OCI-LY3 (cell line): ENCODE results near the gene SERPINE2.
A peak's percentile ranks its signal among the peaks of the same experiment; 100 is the strongest.
"Not testable (repeated sequence)": the region's sequence is repeated elsewhere in the genome, so short reads cannot be mapped to it uniquely, and the experiment has no call there.

Source experiments
- H2AFZ ChIP-seq: fragments of 200-600, 300-600 bp; shearing (Covaris generic); 2 replicates; pipeline ENCODE4 v1.6.0; 2014; ENCODE audit warnings: antibody characterized with exemption, low read depth, low read length
- H3K27ac ChIP-seq: fragments of 200-600, 300-600 bp; sonication (generic); 2 replicates; pipeline ENCODE4 v1.5.1; 2014; ENCODE audit warnings: mild to moderate bottlenecking, low read length, moderate library complexity, mixed read lengths
- H3K27me3 ChIP-seq: fragments of 200-600, 300-600 bp; sonication (generic); 2 replicates; pipeline ENCODE4 v1.6.1; 2014; ENCODE audit warnings: low read depth, low read length, mixed read lengths
- H3K36me3 ChIP-seq: fragments of 200-600, 300-600 bp; sonication (generic); replicated peaks from 2 replicates; pipeline ENCODE3; 2014; ENCODE audit warnings: low read depth, low read length, mixed read lengths
- H3K4me1 ChIP-seq: fragments of 300-600, 200-600 bp; sonication (generic); 2 replicates; pipeline ENCODE4 v1.6.1; 2014; ENCODE audit warnings: low read length, mixed read lengths
- H3K4me2 ChIP-seq: fragments of 200-600, 300-600 bp; sonication (generic); 2 replicates; pipeline ENCODE4 v1.6.1; 2014; ENCODE audit warnings: low read length, mixed read lengths
- H3K4me3 ChIP-seq: fragments of 300-600, 200-600 bp; sonication (generic); 2 replicates; pipeline ENCODE4 v1.5.1; 2014; ENCODE audit warnings: antibody characterized with exemption, mild to moderate bottlenecking, low read length, moderate library complexity
- H3K79me2 ChIP-seq: fragments of 300-600, 200-600 bp; shearing (Covaris generic); 2 replicates; pipeline ENCODE4 v1.6.1; 2014; ENCODE audit warnings: mild to moderate bottlenecking, low read length, mixed read lengths
- H3K9ac ChIP-seq: fragments of 300-600, 200-600 bp; shearing (Covaris generic); 2 replicates; pipeline ENCODE4 v1.6.0; 2014; ENCODE audit warnings: mild to moderate bottlenecking, low read length, moderate library complexity
- H3K9me3 ChIP-seq: fragments of 200-600, 300-600 bp; shearing (Covaris generic); 2 replicates; pipeline ENCODE4 v1.6.1; 2014; ENCODE audit warnings: low read length, mixed read lengths; ENCODE audit not compliant: insufficient read depth
- H4K20me1 ChIP-seq: fragments of 200-600, 300-600 bp; sonication (generic); 2 replicates; pipeline ENCODE4 v1.6.1; 2016; ENCODE audit warnings: low read length, mixed read lengths; ENCODE audit not compliant: insufficient read depth
- EZH2phosphoT487 ChIP-seq: fragments of 200-600 bp; shearing (Covaris generic); IDR thresholded peaks from 2 replicates; pipeline ENCODE4 v1.6.1; 2018; ENCODE audit warnings: antibody characterized with exemption, mixed run types, low read depth
- TF ChIP-seq, protein P1 (sequence below): fragments of 200-600, 300-600 bp; sonication (generic); IDR thresholded peaks from 2 replicates; pipeline ENCODE4 v1.5.1; 2014; ENCODE audit warnings: antibody characterized with exemption, low read length, low read depth

SERPINE2 gene

DNA sequence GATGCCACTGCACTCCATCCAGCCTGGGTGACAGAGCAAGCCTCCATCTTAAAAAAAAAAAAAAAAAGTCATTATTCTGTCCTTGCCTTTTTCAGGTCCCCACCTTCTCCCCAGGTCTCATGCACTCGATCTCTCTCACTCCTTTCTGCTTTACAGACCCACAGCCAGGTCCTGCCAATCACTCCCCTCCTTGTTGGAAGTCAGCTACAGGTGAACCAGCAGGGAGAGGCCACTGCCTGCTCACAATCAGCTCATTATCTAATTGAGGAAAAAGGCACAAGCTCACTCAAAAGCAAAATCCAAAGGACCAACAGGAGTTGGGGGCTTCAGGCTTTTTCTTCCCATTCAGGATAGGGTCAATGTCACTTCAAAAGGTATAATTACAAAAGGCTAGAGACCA, 96.0 kb downstream of the SERPINE2 start:
- peaks cover 8% of the 10 kb centered on the region for H4K20me1 ChIP-seq
- no peak overlapping the region for H3K27ac ChIP-seq
- TF ChIP-seq EZH2phosphoT487 = no peak
- peak overlapping the region; percentile 79 for H3K4me2 ChIP-seq
- no peaks in the 10 kb centered on the region; the same call in 1 of the 2 replicates for H3K9me3 ChIP-seq
- H3K36me3 ChIP-seq = peaks cover 19% of the 10 kb centered on the region
- H2AFZ ChIP-seq = no peak overlapping the region
- H3K27me3 ChIP-seq = no peaks in the 10 kb centered on the region
- no peak overlapping the region for H3K4me3 ChIP-seq
- peaks cover 27% of the 10 kb centered on the region for H3K4me1 ChIP-seq
- H3K79me2 ChIP-seq = peaks cover 55% of the 10 kb centered on the region
- H3K9ac ChIP-seq = no peak overlapping the region

DNA sequence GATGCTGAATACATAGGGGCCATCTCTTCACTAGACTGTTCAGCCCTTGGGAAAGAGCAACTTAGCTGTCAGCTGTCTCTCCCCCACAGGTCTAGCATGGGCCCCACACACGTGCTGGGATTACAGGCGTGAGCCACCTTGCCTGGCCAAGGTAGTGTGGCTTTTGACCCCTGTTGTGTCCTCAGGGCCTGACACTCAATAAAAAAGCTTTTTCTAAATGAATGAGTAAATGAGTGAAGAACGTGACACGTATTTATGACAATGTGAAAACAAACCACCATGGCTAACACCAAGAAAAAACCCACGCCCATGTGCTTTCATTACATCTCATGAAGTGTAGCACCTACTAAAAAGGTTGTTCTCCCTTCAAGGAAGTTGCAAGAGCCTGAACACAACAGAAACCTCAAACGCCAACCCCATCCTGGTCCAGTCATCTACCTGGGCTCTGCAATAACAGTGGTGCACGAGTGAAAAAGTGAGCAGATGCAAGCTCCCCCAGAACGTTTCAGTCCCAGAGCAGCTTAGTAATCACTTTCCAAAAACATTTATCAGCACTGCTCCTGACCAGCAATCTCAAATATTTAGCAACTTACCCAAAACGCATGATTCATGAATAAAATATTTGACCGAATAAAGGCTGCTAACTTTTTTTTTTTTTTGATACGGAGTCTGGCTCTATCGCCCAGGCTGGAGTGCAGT, 97.4 kb downstream of the SERPINE2 start:
- Histone ChIP-seq H3K27me3 (no peaks in the 10 kb centered on the region), H3K79me2 (peaks cover 65% of the 10 kb centered on the region), H3K4me3 (no peak overlapping the region), H3K4me2 (no peak overlapping the region), H4K20me1 (peaks cover 8% of the 10 kb centered on the region), H3K36me3 (peaks cover 23% of the 10 kb centered on the region), H3K27ac (no peak overlapping the region), H3K9me3 (no peaks in the 10 kb centered on the region; the same call in 1 of the 2 replicates), H3K9ac (no peak overlapping the region), H2AFZ (no peak overlapping the region), H3K4me1 (peaks cover 41% of the 10 kb centered on the region)
- TF ChIP-seq, protein P1, sequence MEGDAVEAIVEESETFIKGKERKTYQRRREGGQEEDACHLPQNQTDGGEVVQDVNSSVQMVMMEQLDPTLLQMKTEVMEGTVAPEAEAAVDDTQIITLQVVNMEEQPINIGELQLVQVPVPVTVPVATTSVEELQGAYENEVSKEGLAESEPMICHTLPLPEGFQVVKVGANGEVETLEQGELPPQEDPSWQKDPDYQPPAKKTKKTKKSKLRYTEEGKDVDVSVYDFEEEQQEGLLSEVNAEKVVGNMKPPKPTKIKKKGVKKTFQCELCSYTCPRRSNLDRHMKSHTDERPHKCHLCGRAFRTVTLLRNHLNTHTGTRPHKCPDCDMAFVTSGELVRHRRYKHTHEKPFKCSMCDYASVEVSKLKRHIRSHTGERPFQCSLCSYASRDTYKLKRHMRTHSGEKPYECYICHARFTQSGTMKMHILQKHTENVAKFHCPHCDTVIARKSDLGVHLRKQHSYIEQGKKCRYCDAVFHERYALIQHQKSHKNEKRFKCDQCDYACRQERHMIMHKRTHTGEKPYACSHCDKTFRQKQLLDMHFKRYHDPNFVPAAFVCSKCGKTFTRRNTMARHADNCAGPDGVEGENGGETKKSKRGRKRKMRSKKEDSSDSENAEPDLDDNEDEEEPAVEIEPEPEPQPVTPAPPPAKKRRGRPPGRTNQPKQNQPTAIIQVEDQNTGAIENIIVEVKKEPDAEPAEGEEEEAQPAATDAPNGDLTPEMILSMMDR = no peak
- TF ChIP-seq EZH2phosphoT487 = no peak

DNA sequence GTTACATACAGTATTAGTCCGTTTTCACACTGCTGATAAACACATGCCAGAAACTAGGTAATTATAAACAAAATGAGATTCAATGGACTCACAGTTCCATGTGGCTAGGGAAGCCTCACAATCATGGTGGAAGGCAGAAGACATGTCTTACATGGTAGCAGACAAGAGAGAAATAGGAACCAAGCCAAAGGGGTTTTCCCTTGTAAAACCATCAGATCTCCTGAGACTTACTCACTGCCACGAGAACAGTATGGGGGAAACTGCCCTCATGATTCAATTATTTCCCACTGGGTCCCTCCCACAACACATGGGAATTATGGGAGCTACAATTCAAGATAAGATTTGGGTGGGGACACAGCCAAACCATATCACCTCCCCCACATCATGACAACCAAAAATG, 99.6 kb downstream of the SERPINE2 start:
- H3K27ac ChIP-seq = peak overlapping the region; percentile 63
- H3K4me2 ChIP-seq = peak overlapping the region; percentile 30; the same call in 1 of the 2 replicates
- H3K79me2 ChIP-seq = peaks cover 77% of the 10 kb centered on the region
- H2AFZ ChIP-seq, H3K9ac ChIP-seq, H3K27me3 ChIP-seq, H3K9me3 ChIP-seq: not testable (repeated sequence)
- H3K4me3 ChIP-seq = peak overlapping the region; percentile 24; the same call in 1 of the 2 replicates
- H3K4me1 ChIP-seq = peaks cover 42% of the 10 kb centered on the region
- peaks cover 17% of the 10 kb centered on the region for H4K20me1 ChIP-seq
- H3K36me3 ChIP-seq = peaks cover 23% of the 10 kb centered on the region

DNA sequence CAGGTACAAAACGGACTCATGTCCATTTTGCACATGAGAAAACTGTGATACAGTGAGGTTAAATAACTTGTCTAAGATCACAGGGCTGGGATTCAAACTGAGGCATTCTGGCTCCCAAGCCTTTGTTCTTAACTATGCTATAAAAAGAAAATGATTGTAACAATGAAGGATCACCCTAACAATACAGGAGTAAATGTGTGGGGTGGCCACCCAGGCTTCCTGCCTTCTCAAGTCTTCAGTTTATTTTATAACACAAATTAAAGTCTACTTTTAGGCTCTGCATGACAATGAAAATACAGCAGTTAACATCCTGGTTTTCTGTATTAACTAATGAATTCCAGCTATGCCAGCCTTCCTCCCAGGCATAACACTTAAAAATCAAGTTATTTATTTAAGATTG, 101.6 kb downstream of the SERPINE2 start:
- Histone ChIP-seq H2AFZ (no peak overlapping the region), H3K4me2 (peak overlapping the region; percentile 19), H3K27me3 (no peaks in the 10 kb centered on the region), H3K4me1 (peaks cover 37% of the 10 kb centered on the region), H3K9ac (no peak overlapping the region), H3K27ac (no peak overlapping the region), H3K4me3 (no peak overlapping the region), H3K9me3 (no peaks in the 10 kb centered on the region; the same call in 1 of the 2 replicates), H4K20me1 (peaks cover 9% of the 10 kb centered on the region), H3K36me3 (peaks cover 23% of the 10 kb centered on the region), H3K79me2 (peaks cover 65% of the 10 kb centered on the region)
- no peak for TF ChIP-seq EZH2phosphoT487
- TF ChIP-seq, protein P1 = no peak

DNA sequence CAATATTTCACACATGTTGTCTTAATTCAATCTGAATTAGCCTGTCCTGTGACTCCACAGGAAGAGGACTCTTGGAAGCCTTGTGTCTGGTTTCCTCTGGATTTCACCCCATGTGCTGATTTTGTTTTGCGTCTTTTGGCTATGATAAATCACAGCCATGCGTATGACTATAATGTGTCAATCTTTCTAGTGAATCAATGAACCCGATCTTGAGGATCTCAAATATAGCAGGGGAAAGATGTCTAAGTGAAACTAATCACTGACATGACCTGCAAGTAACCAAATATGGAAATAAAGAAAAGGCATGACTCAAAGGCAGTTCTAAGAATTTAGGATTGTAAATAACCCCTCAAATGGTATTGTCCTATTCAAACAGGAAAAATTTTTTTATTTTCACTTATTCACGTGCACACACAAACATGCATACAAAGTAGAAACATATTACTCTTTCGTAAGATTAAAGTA, 102.2 kb downstream of the SERPINE2 start:
- H4K20me1 ChIP-seq = peaks cover 9% of the 10 kb centered on the region
- H3K4me3 ChIP-seq = no peak overlapping the region
- H3K27me3 ChIP-seq = no peaks in the 10 kb centered on the region
- H3K9me3 ChIP-seq = no peaks in the 10 kb centered on the region; the same call in 1 of the 2 replicates
- H3K36me3 ChIP-seq = peaks cover 23% of the 10 kb centered on the region
- TF ChIP-seq, protein P1 = no peak
- TF ChIP-seq EZH2phosphoT487 = no peak
- no peak overlapping the region for H3K9ac ChIP-seq
- H3K79me2 ChIP-seq = peaks cover 67% of the 10 kb centered on the region
- peak overlapping the region; percentile 19 for H3K4me2 ChIP-seq
- H2AFZ ChIP-seq = no peak overlapping the region
- peaks cover 37% of the 10 kb centered on the region for H3K4me1 ChIP-seq
- H3K27ac ChIP-seq = no peak overlapping the region
